GM06990 (cell line): ENCODE data around the gene RYR2.

Experiments
- DNase-seq: peaks from one replicate; pipeline ENCODE4 v3.0.0-alpha.2; 2011; ENCODE audit not compliant: insufficient read length; ENCODE audit errors: extremely low read depth
- H3K27me3 ChIP-seq: replicated peaks from 2 replicates; pipeline ENCODE4 v1.6.0; 2011; ENCODE audit warnings: low read length; ENCODE audit not compliant: control insufficient read depth, insufficient read depth
- H3K36me3 ChIP-seq: 2 replicates; pipeline ENCODE4 v1.5.1; 2011; ENCODE audit warnings: low read length; ENCODE audit not compliant: control insufficient read depth, insufficient read depth
- H3K4me3 ChIP-seq: replicated peaks from 2 replicates; pipeline ENCODE4 v1.5.1; 2011; ENCODE audit warnings: low read depth, mild to moderate bottlenecking, control low read depth, low read length
- TF ChIP-seq, protein P1 (sequence below): IDR thresholded peaks from 2 replicates; pipeline ENCODE4 v1.5.1; 2011; ENCODE audit warnings: low read length, control low read depth, mild to moderate bottlenecking, inconsistent platforms; ENCODE audit not compliant: insufficient read depth, poor library complexity, severe bottlenecking

RYR2 gene

DNA sequence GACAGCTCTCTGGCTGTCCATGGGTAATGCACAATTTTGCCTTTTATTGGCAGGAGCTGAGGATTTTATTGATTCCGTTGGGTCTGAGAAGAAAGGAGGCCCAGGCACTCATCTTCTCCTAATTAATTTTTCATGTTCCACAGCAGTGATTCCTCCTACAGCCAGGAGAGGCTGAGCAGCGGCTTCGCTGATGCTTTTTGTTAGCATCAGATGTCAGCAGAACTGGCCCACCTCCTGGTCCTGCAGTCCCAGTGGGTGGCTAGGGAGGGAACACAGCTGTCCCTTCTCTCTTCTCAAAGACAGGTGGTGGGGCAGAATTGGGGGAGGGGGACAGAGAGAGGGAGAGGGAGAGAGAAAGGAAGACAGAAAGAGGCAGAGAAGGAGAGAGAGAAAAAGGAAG is 43.4 kb upstream of the RYR2 start:
- Histone ChIP-seq H3K36me3 (no peaks in the 10 kb centered on the region), H3K27me3 (no peaks in the 10 kb centered on the region; the same call in 1 of the 2 replicates), H3K4me3 (no peak overlapping the region)
- TF ChIP-seq, protein P1, sequence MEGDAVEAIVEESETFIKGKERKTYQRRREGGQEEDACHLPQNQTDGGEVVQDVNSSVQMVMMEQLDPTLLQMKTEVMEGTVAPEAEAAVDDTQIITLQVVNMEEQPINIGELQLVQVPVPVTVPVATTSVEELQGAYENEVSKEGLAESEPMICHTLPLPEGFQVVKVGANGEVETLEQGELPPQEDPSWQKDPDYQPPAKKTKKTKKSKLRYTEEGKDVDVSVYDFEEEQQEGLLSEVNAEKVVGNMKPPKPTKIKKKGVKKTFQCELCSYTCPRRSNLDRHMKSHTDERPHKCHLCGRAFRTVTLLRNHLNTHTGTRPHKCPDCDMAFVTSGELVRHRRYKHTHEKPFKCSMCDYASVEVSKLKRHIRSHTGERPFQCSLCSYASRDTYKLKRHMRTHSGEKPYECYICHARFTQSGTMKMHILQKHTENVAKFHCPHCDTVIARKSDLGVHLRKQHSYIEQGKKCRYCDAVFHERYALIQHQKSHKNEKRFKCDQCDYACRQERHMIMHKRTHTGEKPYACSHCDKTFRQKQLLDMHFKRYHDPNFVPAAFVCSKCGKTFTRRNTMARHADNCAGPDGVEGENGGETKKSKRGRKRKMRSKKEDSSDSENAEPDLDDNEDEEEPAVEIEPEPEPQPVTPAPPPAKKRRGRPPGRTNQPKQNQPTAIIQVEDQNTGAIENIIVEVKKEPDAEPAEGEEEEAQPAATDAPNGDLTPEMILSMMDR: no peak
- DNase-seq: no peak

- H3K36me3 ChIP-seq: no peaks in the 10 kb centered on the region
- H3K4me3 ChIP-seq: no peak overlapping the region
- H3K27me3 ChIP-seq: no peaks in the 10 kb centered on the region; the same call in 1 of the 2 replicates
- DNase-seq: no peak
- TF ChIP-seq, protein P1: no peak
Observed at GRCh38 chr1:237000191-237000590, 41.8 kb upstream of the RYR2 start.

DNA sequence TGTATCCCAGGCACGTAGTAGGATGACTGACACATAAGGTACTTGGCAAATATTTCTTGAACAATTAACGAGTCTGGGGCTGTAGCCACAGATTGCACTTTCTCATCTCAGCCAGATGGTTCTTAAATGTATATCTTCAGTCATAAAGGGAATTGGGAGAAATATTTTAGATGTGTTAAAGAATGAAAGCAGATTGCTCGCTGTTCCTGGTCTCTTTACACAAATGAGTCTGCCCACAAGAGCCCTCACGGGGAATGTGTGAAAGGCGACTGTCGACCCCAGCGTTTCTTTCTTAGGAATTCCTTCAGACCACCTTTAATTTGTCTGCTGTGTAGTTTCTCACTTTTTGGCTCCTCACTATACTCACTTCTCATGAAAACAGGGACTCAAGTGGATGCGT is 38.5 kb upstream of the RYR2 start:
- Histone ChIP-seq H3K36me3 (no peaks in the 10 kb centered on the region), H3K27me3 (no peaks in the 10 kb centered on the region; the same call in none of the 2 replicates), H3K4me3 (no peak overlapping the region)
- no peak for DNase-seq
- TF ChIP-seq, protein P1: no peak

DNA sequence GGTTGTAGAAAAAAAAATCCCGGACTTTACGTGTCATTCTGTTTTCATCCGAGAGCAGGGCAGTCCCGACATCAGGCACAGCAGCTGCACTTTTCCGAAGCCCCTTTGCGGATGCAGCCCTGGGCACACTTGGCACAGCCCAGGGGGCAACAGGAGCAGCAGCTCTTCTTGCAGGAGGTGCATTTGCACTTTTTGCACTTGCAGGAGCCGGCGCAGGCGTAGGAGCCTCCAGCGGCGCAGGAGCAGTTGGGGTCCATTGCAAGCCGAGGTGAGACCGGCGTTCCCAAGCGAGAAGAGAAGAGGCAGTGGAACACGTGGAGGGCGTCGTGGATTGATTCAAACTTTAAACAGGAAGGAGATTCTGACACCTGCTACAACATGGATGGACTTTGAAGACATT is 37.9 kb upstream of the RYR2 start, which contains the start of gene MT1HL1:
MT1HL1 (minus strand) TSS at position 326 of the 400 bp plus-strand sequence; CDS start at position 257, 69 bp downstream.
- no peak within 1 kb of the TSS for H3K4me3 ChIP-seq
- TF ChIP-seq, protein P1: no peak
- no peaks in the 10 kb centered on the region for H3K36me3 ChIP-seq
- H3K27me3 ChIP-seq: no peaks in the 10 kb centered on the region; the same call in none of the 2 replicates
- DNase-seq: no peak

- Histone ChIP-seq H3K27me3 (no peaks in the 10 kb centered on the region; the same call in none of the 2 replicates), H3K36me3 (no peaks in the 10 kb centered on the region), H3K4me3 (no peak overlapping the region)
- DNase-seq: no peak
- TF ChIP-seq, protein P1: no peak
Observed at GRCh38 chr1:237005674-237006073, 36.3 kb upstream of the RYR2 start.

- TF ChIP-seq, protein P1: no peak
- no peak overlapping the region for H3K4me3 ChIP-seq
- H3K27me3 ChIP-seq: no peaks in the 10 kb centered on the region; the same call in none of the 2 replicates
- DNase-seq: no peak
- no peaks in the 10 kb centered on the region for H3K36me3 ChIP-seq
Observed at GRCh38 chr1:237007147-237007881, 34.7 kb upstream of the RYR2 start.
